Activated T-cell treated with anti-CD3 and anti-CD28 coated beads for 4 hours (primary cell): ENCODE measurements around the gene EIF2B1.
A peak's percentile ranks its signal among the peaks of the same experiment; 100 is the strongest.
"Not testable (repeated sequence)": the region's sequence is repeated elsewhere in the genome, so short reads cannot be mapped to it uniquely, and the experiment has no call there.

Experiments
- DNase-seq: peaks from one replicate; pipeline ENCODE4 v3.0.0-alpha.2; 2020

The EIF2B1 gene

GRCh38 chr12:123617144-123617543 is 16.3 kb downstream of the EIF2B1 start:
- DNase-seq, result no peak

GRCh38 chr12:123614531-123614930 is 19.0 kb downstream of the EIF2B1 start:
- no peak for DNase-seq

GRCh38 chr12:123614110-123614509 is 19.4 kb downstream of the EIF2B1 start:
- DNase-seq, result no peak

- no peak for DNase-seq
Measured at GRCh38 chr12:123608182-123608581, 25.3 kb downstream of the EIF2B1 start.

GRCh38 chr12:123607756-123608155 is 25.7 kb downstream of the EIF2B1 start:
- DNase-seq, result no peak

GRCh38 chr12:123603495-123603894 is 30.0 kb downstream of the EIF2B1 start:
- not testable (repeated sequence) for DNase-seq

- no peak for DNase-seq
Measured at GRCh38 chr12:123602651-123603195, 30.8 kb downstream of the EIF2B1 start.

GRCh38 chr12:123601602-123602489 is 31.6 kb downstream of the EIF2B1 start, which contains the start of gene DDX55:
DDX55 (plus strand) TSS chr12:123602099; CDS start chr12:123602149, 50 bp downstream.
- peak; percentile 75 for DNase-seq

- no peak for DNase-seq
Measured at GRCh38 chr12:123599721-123600120, 33.8 kb downstream of the EIF2B1 start.

GRCh38 chr12:123599310-123599709 is 34.2 kb downstream of the EIF2B1 start:
- no peak for DNase-seq

GRCh38 chr12:123598522-123598921 is 35.0 kb downstream of the EIF2B1 start:
- DNase-seq, result no peak

- DNase-seq, result no peak
Measured at GRCh38 chr12:123597100-123597499, 36.4 kb downstream of the EIF2B1 start.

GRCh38 chr12:123595729-123596128 is 37.8 kb downstream of the EIF2B1 start:
- no peak for DNase-seq

- DNase-seq, result no peak
Measured at GRCh38 chr12:123591702-123592481, 41.6 kb downstream of the EIF2B1 start.

- no peak for DNase-seq
Measured at GRCh38 chr12:123580772-123581171, 52.7 kb downstream of the EIF2B1 start.

GRCh38 chr12:123578829-123579228 is 54.7 kb downstream of the EIF2B1 start:
- not testable (repeated sequence) for DNase-seq

- no peak for DNase-seq
Measured at GRCh38 chr12:123578243-123578642, 55.2 kb downstream of the EIF2B1 start.

GRCh38 chr12:123576611-123577010 is 56.9 kb downstream of the EIF2B1 start:
- DNase-seq, result no peak

GRCh38 chr12:123573870-123574269 is 59.6 kb downstream of the EIF2B1 start:
- no peak for DNase-seq

GRCh38 chr12:123572391-123572790 is 61.1 kb downstream of the EIF2B1 start:
- DNase-seq, result no peak

- no peak for DNase-seq
Measured at GRCh38 chr12:123571343-123571813, 62.1 kb downstream of the EIF2B1 start.
